ENCODE data around the gene PRDM12.

Gene PRDM12

GRCh38 chr9:130642926-130643325 is 21.5 kb upstream of the PRDM12 start:
- no peak for TF ChIP-seq CTCF (conservative IDR thresholded peaks at IDR 0.05; ENCODE audit: low read depth)
- CTCF ChIA-PET: no interaction called here
- H3K27ac ChIP-seq: no peak overlapping the region
- POLR2A ChIA-PET (ENCODE audit: low non-redundant PET): no interaction called here
- DNase-seq (ENCODE audit: low spot score): no peak

- no peak for TF ChIP-seq CTCF (conservative IDR thresholded peaks at IDR 0.05; ENCODE audit: low read depth)
- POLR2A ChIA-PET (ENCODE audit: low non-redundant PET): interaction anchor here (0.6 kb wide), 1 partner anchor 393 kb away, joined by 4 read pairs; no protein-coding TSS in a partner anchor
- H3K27ac ChIP-seq: no peak overlapping the region
- no peak for DNase-seq (ENCODE audit: low spot score)
- CTCF ChIA-PET: interaction anchor here (1.2 kb wide), 1 partner anchor 31 kb away, joined by 3 read pairs; no protein-coding TSS in a partner anchor
These were observed 13.2 kb upstream of the PRDM12 start for GRCh38 chr9:130651221-130651620.

GRCh38 chr9:130651752-130652151 is 12.6 kb upstream of the PRDM12 start:
- ChIA-PET POLR2A (ENCODE audit: low non-redundant PET) (no interaction called here), CTCF (interaction anchor here (0.6 to 1.2 kb wide), 2 partner anchors 30 to 1106 kb away, joined by 3 to 4 read pairs; no protein-coding TSS in a partner anchor)
- no peak for DNase-seq (ENCODE audit: low spot score)
- H3K27ac ChIP-seq: no peak overlapping the region
- TF ChIP-seq CTCF (conservative IDR thresholded peaks at IDR 0.05; ENCODE audit: low read depth): no peak

DNA sequence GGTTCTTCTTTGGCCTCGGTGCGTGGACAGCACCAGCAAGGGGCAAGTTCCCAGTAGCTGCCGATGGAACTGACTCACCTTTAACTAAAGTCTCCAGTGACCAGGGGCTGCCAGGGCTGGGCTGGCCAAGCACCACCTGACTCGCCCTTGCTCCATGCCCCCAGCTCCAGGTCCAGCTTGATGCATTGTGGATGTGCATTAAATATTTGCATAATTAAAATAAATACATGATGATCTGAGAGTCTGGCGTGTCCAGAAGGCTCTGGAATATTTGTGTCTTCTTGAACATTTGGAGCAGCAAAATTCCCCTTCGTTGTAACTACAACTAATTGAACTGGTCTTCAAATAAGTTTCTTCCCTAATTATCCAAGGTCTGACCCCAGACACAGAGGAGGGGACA is 9.5 kb upstream of the PRDM12 start:
- CTCF ChIA-PET: no interaction called here
- POLR2A ChIA-PET (ENCODE audit: low non-redundant PET): no interaction called here
- DNase-seq (ENCODE audit: low spot score): no peak
- TF ChIP-seq CTCF (conservative IDR thresholded peaks at IDR 0.05; ENCODE audit: low read depth): no peak
- H3K27ac ChIP-seq: no peak overlapping the region

- DNase-seq (ENCODE audit: low spot score): no peak
- TF ChIP-seq CTCF (conservative IDR thresholded peaks at IDR 0.05; ENCODE audit: low read depth): no peak
- CTCF ChIA-PET: interaction anchor here (0.5 to 0.6 kb wide), 2 partner anchors 68 to 611 kb away, joined by 3 to 4 read pairs; no protein-coding TSS in a partner anchor
- H3K27ac ChIP-seq: no peak overlapping the region
- POLR2A ChIA-PET (ENCODE audit: low non-redundant PET): no interaction called here
These were observed 5.3 kb upstream of the PRDM12 start for GRCh38 chr9:130658893-130659698.

DNA sequence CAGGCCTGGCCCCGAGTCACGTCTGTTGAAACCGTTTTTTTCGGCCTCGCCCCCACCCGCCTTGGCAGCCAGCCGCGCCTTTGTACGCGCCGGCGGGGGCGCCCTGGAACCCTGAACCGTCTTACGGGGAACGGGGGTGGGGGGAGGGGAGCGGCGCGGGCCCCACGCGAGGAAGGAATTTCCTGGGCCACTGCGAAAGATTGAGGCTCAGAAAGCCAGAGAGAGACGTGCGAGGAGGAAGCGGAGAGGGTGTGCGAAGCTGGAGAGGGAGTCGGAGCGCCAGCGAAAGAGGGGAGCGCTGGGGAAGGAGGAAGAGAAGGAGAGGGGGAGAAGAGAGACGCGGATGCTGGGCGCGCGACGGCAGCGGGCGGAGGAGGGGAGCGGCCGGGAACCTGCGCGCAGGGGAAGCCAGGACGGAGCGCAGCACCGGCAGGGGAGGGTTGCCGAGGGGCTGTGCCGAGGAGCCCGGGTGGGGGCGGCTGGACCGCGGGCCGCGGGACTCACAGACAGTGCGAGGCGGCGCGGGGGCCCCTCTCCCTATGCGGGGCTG is 4.6 kb upstream of the PRDM12 start:
- no peak overlapping the region for H3K27ac ChIP-seq
- ChIA-PET CTCF (no interaction called here), POLR2A (ENCODE audit: low non-redundant PET) (no interaction called here)
- TF ChIP-seq CTCF (conservative IDR thresholded peaks at IDR 0.05; ENCODE audit: low read depth): no peak
- no peak for DNase-seq (ENCODE audit: low spot score)
